ENCODE measurements around the gene MITD1.
"Not testable (repeated sequence)": the region's sequence is repeated elsewhere in the genome, so short reads cannot be mapped to it uniquely, and the experiment has no call there.

Gene MITD1

DNA sequence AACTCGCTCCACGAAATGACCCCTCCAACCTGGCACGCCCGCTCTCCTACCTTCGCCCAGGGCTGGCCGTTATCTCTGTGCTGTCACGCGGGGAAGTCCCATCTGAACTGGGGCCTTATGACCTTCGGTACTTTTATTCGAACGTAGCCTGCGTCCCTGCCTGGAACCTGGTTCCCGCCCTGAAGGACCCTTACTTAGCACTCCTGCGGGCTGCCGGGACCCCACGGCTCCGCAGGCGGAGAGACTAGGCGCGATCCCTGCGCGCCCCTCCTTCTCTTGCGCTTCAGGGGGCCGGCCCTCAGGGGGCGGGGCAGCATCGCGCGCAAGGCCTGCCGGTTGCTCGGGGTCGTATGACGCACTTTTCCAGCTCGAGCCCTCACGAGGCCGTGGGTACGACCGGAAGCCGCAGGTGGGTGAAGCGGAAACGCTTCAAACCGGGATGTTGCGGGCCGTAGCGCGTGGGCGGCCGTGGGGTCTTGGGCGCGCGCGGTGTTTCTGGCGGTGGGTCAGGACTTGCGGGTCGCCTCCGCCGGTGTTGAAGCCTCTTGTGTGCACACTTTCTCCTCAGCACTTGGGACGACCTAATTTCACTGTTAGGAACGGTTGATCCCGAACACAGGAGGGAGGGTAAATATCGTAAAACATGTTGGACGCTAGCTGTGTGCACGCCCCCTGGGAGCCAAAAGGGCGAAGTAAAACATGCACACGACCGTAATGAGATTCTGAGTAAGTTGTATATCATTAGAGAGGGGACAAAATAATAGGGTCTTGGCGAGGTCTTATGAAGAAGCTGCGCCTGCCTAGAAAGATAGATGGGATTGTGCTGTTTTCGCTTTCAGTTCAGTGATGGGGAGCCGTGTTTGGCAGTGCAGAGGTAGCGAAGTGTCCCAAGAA, 26.0 kb downstream of the MITD1 start, which contains the start of the genes LIPT1 and TSGA10:
Gene LIPT1 (plus strand): TSS at position 325 of the 894 bp plus-strand sequence. CDS start 6,991 bp downstream, outside the sequence.
Gene TSGA10 (minus strand): TSS at position 300 of the 894 bp plus-strand sequence. CDS start 45,503 bp downstream, outside the sequence.
- peak; percentile 91 for DNase-seq

GRCh38 chr2:99153921-99154604, 26.8 kb downstream of the MITD1 start:
- DNase-seq: no peak

DNA sequence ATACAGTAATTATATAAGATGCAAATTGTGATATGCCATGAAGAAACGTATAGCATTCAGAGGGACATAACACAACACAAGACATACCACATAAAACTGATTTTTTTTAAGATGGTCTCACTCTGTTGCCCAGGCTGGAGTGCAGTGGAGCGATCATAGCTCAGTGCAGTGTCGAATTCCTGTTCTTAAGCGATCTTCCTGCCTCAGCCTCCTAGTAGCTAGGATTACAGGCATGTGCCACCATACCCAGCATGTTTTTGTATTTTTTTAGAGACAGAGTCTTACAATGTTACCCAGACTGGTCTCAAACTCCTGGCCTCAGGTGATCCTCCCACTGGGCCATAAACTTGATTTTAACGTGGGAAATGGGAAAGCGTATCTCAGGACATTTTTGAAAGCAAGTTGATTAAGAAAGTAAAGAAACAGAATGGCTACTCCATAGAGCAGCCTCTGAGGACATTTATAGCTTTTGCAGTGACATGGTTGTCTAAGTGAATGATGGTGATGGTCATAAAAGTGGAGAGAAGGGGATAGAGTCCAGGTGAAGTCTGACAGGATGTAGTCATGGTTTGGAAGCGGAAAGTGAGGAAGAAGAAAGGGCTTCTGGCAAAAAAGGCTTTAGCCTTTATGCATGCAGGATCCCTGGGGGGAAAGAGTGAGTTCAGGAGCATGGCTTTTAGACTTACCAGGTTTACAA, 28.5 kb downstream of the MITD1 start:
- DNase-seq: no peak

DNA sequence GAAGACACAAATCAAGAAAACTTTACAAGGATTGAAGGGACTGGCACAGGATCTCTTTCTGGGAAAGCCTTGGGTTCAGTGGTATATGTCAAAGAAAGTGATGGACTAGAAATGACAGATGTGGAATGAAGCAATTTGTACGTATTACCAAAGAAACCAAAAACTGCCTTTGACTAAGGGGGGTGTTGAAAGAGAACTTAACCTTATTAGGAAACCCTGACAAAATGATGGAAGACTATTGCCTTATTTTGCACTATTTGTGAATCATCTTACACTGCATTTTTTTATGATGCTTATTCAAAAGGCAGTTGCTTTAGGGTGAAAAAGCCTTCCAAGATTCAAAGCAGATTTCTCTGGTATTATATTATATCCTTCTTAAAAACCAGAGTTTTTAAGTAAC, 30.2 kb downstream of the MITD1 start:
- no peak for DNase-seq

GRCh38 chr2:99141110-99142108, 39.4 kb downstream of the MITD1 start, which contains the start of gene C2orf15:
C2orf15 (plus strand) TSS chr2:99141707; CDS start chr2:99150559, 8,852 bp downstream.
- peak; percentile 97 for DNase-seq

- no peak for DNase-seq
These were observed 40.1 kb downstream of the MITD1 start for GRCh38 chr2:99140860-99141109.

- no peak for DNase-seq
These were observed 40.6 kb downstream of the MITD1 start for GRCh38 chr2:99140056-99140859.

GRCh38 chr2:99139003-99139402, 41.9 kb downstream of the MITD1 start:
- DNase-seq: no peak

- not testable (repeated sequence) for DNase-seq
These were observed 45.8 kb downstream of the MITD1 start for GRCh38 chr2:99135044-99135556.

GRCh38 chr2:99127981-99128380, 52.9 kb downstream of the MITD1 start:
- no peak for DNase-seq

Data from NCI-H2171 (cell line).